GM23248 (cell line): ENCODE data around the gene GPR68. TPM values are rescaled to one million over a fixed set of nuclear protein-coding genes. Genes with fewer than 3 reads are reported as not detected.

Source experiments
- DNase-seq: peaks from one replicate; pipeline ENCODE4 v3.0.0-alpha.2; 2015
- H2AFZ ChIP-seq: fragments of 200-600 bp; sonication (generic); 2 replicates; pipeline ENCODE4 v1.6.1; 2016; ENCODE audit warnings: antibody characterized with exemption
- H3F3A ChIP-seq: fragments of 200-600 bp; sonication (generic); 2 replicates; pipeline ENCODE4 v1.6.1; 2016; ENCODE audit warnings: mild to moderate bottlenecking, antibody characterized with exemption, mixed run types; ENCODE audit not compliant: insufficient read depth
- H3K27ac ChIP-seq: fragments of 200-600 bp; sonication (generic); 2 replicates; pipeline ENCODE4 v1.5.1; 2016; ENCODE audit warnings: mild to moderate bottlenecking
- H3K27me3 ChIP-seq: fragments of 200-600 bp; sonication (generic); replicated peaks from 2 replicates; pipeline ENCODE4 v1.6.1; 2016; ENCODE audit warnings: mild to moderate bottlenecking; ENCODE audit not compliant: insufficient read depth
- H3K36me3 ChIP-seq: fragments of 200-600 bp; sonication (generic); 2 replicates; pipeline ENCODE4 v1.6.1; 2016; ENCODE audit warnings: low read depth, mild to moderate bottlenecking
- H3K4me1 ChIP-seq: fragments of 200-600 bp; sonication (generic); 2 replicates; pipeline ENCODE4 v1.6.1; 2016; ENCODE audit warnings: mild to moderate bottlenecking; ENCODE audit not compliant: insufficient read depth
- H3K4me2 ChIP-seq: fragments of 200-600 bp; sonication (generic); one replicate; pipeline ENCODE4 v1.6.1; 2016; ENCODE audit warnings: mild to moderate bottlenecking; ENCODE audit not compliant: unreplicated experiment
- H3K4me3 ChIP-seq: fragments of 200-600 bp; sonication (generic); 2 replicates; pipeline ENCODE4 v1.5.1; 2016; ENCODE audit warnings: mild to moderate bottlenecking
- H3K79me2 ChIP-seq: fragments of 200-600 bp; sonication (generic); 2 replicates; pipeline ENCODE4 v1.6.1; 2016; ENCODE audit warnings: mild to moderate bottlenecking; ENCODE audit not compliant: insufficient read depth
- H3K9ac ChIP-seq: fragments of 200-600 bp; sonication (generic); 2 replicates; pipeline ENCODE4 v1.6.1; 2016; ENCODE audit warnings: mild to moderate bottlenecking
- H3K9me2 ChIP-seq: fragments of 200-600 bp; sonication (generic); 2 replicates; pipeline ENCODE4 v1.6.1; 2016; ENCODE audit warnings: mixed run types, mild to moderate bottlenecking, moderate library complexity; ENCODE audit not compliant: insufficient read depth
- H3K9me3 ChIP-seq: fragments of 200-600 bp; sonication (generic); one replicate; pipeline ENCODE4 v1.6.1; 2017; ENCODE audit warnings: low read depth
- H4K20me1 ChIP-seq: fragments of 200-600 bp; sonication (generic); 2 replicates; pipeline ENCODE4 v1.6.0; 2016; ENCODE audit not compliant: insufficient read depth
- EZH2 ChIP-seq: fragments of 200-600 bp; sonication (generic); IDR thresholded peaks from 2 replicates; pipeline ENCODE4 v1.6.1; 2018; ENCODE audit warnings: antibody characterized with exemption, mild to moderate bottlenecking; ENCODE audit not compliant: insufficient read depth, poor library complexity, severe bottlenecking
- EZH2phosphoT487 ChIP-seq: fragments of 200-600 bp; sonication (generic); IDR thresholded peaks from 2 replicates; pipeline ENCODE4 v1.6.1; 2018; ENCODE audit warnings: antibody characterized with exemption, moderate library complexity, mild to moderate bottlenecking, low read depth; ENCODE audit not compliant: insufficient read depth
- WGBS, 2 experiments: methylation state at CpG; one replicate each; pipeline ENCODE4 v1.1.6; 2015 to 2017; ENCODE audit warnings: low lambda C conversion rate in 2 of 2, low coverage in 1 of 2; ENCODE audit errors: missing lambda C conversion rate in 2 of 2; 5-methylcytosine and 5-hydroxymethylcytosine counted together
- in situ Hi-C: fragments of 300-500 bp; cut with MboI; formaldehyde crosslinking; loops from 2 replicates; pipeline ENCODE4 v1.15.0; 2020
- polyA plus RNA-seq: library from polyadenylated mRNA; unstranded; fragments of >200 nt; fragmentation: Nextera tagmentation; extraction: Ambion mirVana; gene quantifications from 2 replicates; pipeline ENCODE4 v1.2.1, GENCODE V29; 2016
- total RNA-seq: library from RNA; depleted of rRNA; stranded (reverse); fragments of >200 nt; shearing (Covaris generic); gene quantifications from 2 replicates; pipeline ENCODE4 v1.2.3, GENCODE V29; 2014

GPR68 gene
- total and polyA plus RNA-seq, 2 experiments from 2014 or later, result 5.1 to 8.6 TPM

- H4K20me1 ChIP-seq, result no peaks in the 10 kb centered on the region
- in situ Hi-C loops, result no loop called here
- WGBS, 2 experiments, result 72 to 76% methylated on average over 9 of the region's 9 CpGs
Observed at GRCh38 chr14:91245029-91245428, 525 bp upstream of the GPR68 start.

DNA sequence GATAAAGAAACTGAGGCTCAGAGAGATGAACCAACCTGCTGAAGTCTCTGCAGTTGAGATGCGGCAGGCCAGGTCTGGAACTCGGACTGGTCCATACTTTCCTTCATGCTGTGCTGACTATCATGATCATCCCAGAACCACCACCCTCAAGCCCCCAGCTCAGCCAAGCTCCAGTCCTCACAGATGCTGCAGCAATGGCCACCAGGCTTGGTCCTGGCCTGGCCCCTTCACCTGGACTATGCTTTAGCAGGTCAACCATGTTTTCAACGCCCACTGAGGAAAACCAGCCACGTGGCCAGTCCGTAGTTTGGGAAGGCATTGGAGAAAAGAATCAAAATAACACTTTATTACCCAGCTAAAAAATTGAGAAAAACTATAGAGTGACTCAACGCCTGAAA lies 1.4 kb downstream of the GPR68 start:
- peak overlapping the region; percentile 86 for H3K9ac ChIP-seq
- H3K27me3 ChIP-seq, result no peaks in the 10 kb centered on the region
- peak overlapping the region; percentile 42 for H2AFZ ChIP-seq
- H4K20me1 ChIP-seq, result no peaks in the 10 kb centered on the region
- no peak for DNase-seq
- TF ChIP-seq EZH2 (no peak), EZH2phosphoT487 (no peak)
- H3K9me3 ChIP-seq, result no peaks in the 10 kb centered on the region
- no peaks in the 10 kb centered on the region for H3K9me2 ChIP-seq
- WGBS, 2 experiments, result 23 to 28% methylated on average over 6 of the region's 6 CpGs
- peak overlapping the region; percentile 98 for H3K27ac ChIP-seq
- peak overlapping the region; percentile 70 for H3K4me3 ChIP-seq
- H3K36me3 ChIP-seq, result no peaks in the 10 kb centered on the region
- in situ Hi-C loops, result no loop called here
- peaks cover 42% of the 10 kb centered on the region for H3K79me2 ChIP-seq
- H3K4me1 ChIP-seq, result peaks cover 26% of the 10 kb centered on the region
- H3F3A ChIP-seq, result peaks cover 28% of the 10 kb centered on the region
- H3K4me2 ChIP-seq, result peak overlapping the region; percentile 49

More at GRCh38 chr14:91245029-91245428, 525 bp upstream of the GPR68 start:
- peak overlapping the region; percentile 47 for H2AFZ ChIP-seq
- DNase-seq, result no peak
- H3K9ac ChIP-seq, result peak overlapping the region; percentile 86
- no peaks in the 10 kb centered on the region for H3K36me3 ChIP-seq
- no peaks in the 10 kb centered on the region for H3K27me3 ChIP-seq
- TF ChIP-seq EZH2 (no peak), EZH2phosphoT487 (no peak)
- peaks cover 25% of the 10 kb centered on the region for H3K4me1 ChIP-seq
- H3K9me2 ChIP-seq, result no peaks in the 10 kb centered on the region
- peak overlapping the region; percentile 70; the same call in 1 of the 2 replicates for H3K4me3 ChIP-seq
- no peaks in the 10 kb centered on the region for H3K9me3 ChIP-seq
- peaks cover 24% of the 10 kb centered on the region for H3K79me2 ChIP-seq
- H3F3A ChIP-seq, result peaks cover 30% of the 10 kb centered on the region
- peak overlapping the region; percentile 98 for H3K27ac ChIP-seq
- H3K4me2 ChIP-seq, result peak overlapping the region; percentile 87

DNA sequence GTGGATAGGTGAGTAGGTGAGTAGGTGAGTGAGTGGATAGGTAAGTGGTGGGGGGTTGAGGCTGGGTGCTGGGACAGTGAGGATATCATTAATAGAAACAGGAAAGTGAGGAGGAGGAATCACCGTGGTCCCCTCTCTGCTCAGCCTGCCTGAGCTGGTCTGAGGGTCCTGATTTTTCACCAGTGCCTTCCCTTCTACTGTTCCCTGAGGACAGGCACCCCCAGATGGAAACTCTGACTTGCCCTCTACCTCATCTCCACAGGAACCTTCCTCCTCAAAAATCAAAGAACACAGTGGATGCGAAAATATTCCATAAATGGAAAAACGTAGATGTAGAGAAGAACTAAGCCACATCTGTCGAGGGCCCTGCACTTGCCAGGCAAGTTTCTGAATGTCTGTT lies 1.9 kb downstream of the GPR68 start:
- Histone ChIP-seq H3K9me2 (no peaks in the 10 kb centered on the region), H3K4me2 (peak overlapping the region; percentile 49), H3K9me3 (no peaks in the 10 kb centered on the region), H3F3A (peaks cover 28% of the 10 kb centered on the region), H3K79me2 (peaks cover 44% of the 10 kb centered on the region), H3K27ac (peak overlapping the region; percentile 98), H3K4me1 (peaks cover 29% of the 10 kb centered on the region), H4K20me1 (no peaks in the 10 kb centered on the region), H3K4me3 (peak overlapping the region; percentile 70), H3K27me3 (no peaks in the 10 kb centered on the region), H3K9ac (peak overlapping the region; percentile 86), H3K36me3 (no peaks in the 10 kb centered on the region), H2AFZ (no peak overlapping the region)
- in situ Hi-C loops, result no loop called here
- 55 to 69% methylated on average over 4 of the region's 4 CpGs for WGBS, 2 experiments
- no peak for DNase-seq
- TF ChIP-seq EZH2 (no peak), EZH2phosphoT487 (no peak)

GRCh38 chr14:91241863-91242262 lies 2.6 kb downstream of the GPR68 start:
- Histone ChIP-seq H3K4me1 (peaks cover 33% of the 10 kb centered on the region), H3K9me2 (no peaks in the 10 kb centered on the region), H3F3A (peaks cover 25% of the 10 kb centered on the region), H3K4me3 (no peak overlapping the region), H3K9ac (no peak overlapping the region), H3K79me2 (peaks cover 44% of the 10 kb centered on the region), H2AFZ (no peak overlapping the region), H3K4me2 (no peak overlapping the region), H3K27ac (no peak overlapping the region), H3K27me3 (no peaks in the 10 kb centered on the region), H3K9me3 (no peaks in the 10 kb centered on the region), H3K36me3 (no peaks in the 10 kb centered on the region), H4K20me1 (no peaks in the 10 kb centered on the region)
- DNase-seq, result no peak
- in situ Hi-C loops, result no loop called here
- TF ChIP-seq EZH2phosphoT487 (no peak), EZH2 (no peak)
- 98 to 99% methylated on average over 7 of the region's 7 CpGs for WGBS, 2 experiments

- Histone ChIP-seq H3K4me1 (peaks cover 20% of the 10 kb centered on the region), H3F3A (peaks cover 17% of the 10 kb centered on the region), H4K20me1 (no peaks in the 10 kb centered on the region), H3K9me2 (no peaks in the 10 kb centered on the region), H3K27me3 (no peaks in the 10 kb centered on the region), H3K79me2 (peaks cover 50% of the 10 kb centered on the region), H3K9me3 (no peaks in the 10 kb centered on the region), H3K4me3 (no peak overlapping the region), H3K9ac (no peak overlapping the region), H3K27ac (no peak overlapping the region), H2AFZ (no peak overlapping the region), H3K4me2 (no peak overlapping the region), H3K36me3 (no peaks in the 10 kb centered on the region)
- in situ Hi-C loops, result no loop called here
- WGBS, 2 experiments, result 78 to 85% methylated on average over 8 of the region's 8 CpGs
- TF ChIP-seq EZH2phosphoT487 (no peak), EZH2 (no peak)
- DNase-seq, result no peak
Observed at GRCh38 chr14:91238661-91239060, 5.8 kb downstream of the GPR68 start.
